Colonic mucosa (tissue), 4 donors: Measurements from ENCODE around the gene TBXA2R. TPM values are rescaled to one million over a fixed set of nuclear protein-coding genes. Genes with fewer than 3 reads are reported as not detected.

ENCODE experiments used
- DNase-seq: peaks from one replicate; pipeline ENCODE4 v3.0.0-alpha.2; 2020
- H3K27ac ChIP-seq: fragments of 200-600 bp; one replicate; pipeline ENCODE4 v1.8.0; 2021
- H3K27me3 ChIP-seq: fragments of 200-600 bp; one replicate; pipeline ENCODE4 v1.8.0; 2021
- H3K36me3 ChIP-seq: fragments of 200-600 bp; one replicate; pipeline ENCODE4 v1.8.0; 2021
- H3K4me1 ChIP-seq: fragments of 200-600 bp; one replicate; pipeline ENCODE4 v1.8.0; 2021; ENCODE audit warnings: mild to moderate bottlenecking
- H3K4me3 ChIP-seq: fragments of 200-600 bp; one replicate; pipeline ENCODE4 v1.8.0; 2021
- H3K9ac ChIP-seq, 2 donors: one replicate each; pipeline ENCODE4 v1.7.0; 2013; ENCODE audit warnings: control low read depth in 2 of 2, low read depth in 2 of 2, low read length in 2 of 2
- H3K9me3 ChIP-seq: fragments of 200-600 bp; one replicate; pipeline ENCODE4 v1.8.0; 2021
- intact Hi-C: fragments of 100-400 bp; cut with DNase I; formaldehyde crosslinking; loops from one replicate; pipeline ENCODE4 v1.14.1; 2022
- total RNA-seq, 2 donors: library from RNA; stranded (reverse); fragmentation: NEBNext Ultra II Directional in 1 of 2; extraction: Animal tissue kit (Norgen Biotek cat#: 25700) in 1 of 2; gene quantifications; one replicate each; pipeline ENCODE4 v1.2.1, GENCODE V29; 2021
- TF ChIP-seq, protein P1 (sequence below): fragments of 200-600 bp; IDR thresholded peaks from one replicate; pipeline ENCODE4 v1.8.0; 2022; ENCODE audit warnings: antibody characterized with exemption, mild to moderate bottlenecking
- donor health status: healthy.
- donor health status: DM: no; HTN: no; CAD: no.
- donor health status: DM: no; HTN: no; CAD: no.

The TBXA2R gene
- total RNA-seq, 2 donors from 2014 or later, result 1.5 to 1.7 TPM

DNA sequence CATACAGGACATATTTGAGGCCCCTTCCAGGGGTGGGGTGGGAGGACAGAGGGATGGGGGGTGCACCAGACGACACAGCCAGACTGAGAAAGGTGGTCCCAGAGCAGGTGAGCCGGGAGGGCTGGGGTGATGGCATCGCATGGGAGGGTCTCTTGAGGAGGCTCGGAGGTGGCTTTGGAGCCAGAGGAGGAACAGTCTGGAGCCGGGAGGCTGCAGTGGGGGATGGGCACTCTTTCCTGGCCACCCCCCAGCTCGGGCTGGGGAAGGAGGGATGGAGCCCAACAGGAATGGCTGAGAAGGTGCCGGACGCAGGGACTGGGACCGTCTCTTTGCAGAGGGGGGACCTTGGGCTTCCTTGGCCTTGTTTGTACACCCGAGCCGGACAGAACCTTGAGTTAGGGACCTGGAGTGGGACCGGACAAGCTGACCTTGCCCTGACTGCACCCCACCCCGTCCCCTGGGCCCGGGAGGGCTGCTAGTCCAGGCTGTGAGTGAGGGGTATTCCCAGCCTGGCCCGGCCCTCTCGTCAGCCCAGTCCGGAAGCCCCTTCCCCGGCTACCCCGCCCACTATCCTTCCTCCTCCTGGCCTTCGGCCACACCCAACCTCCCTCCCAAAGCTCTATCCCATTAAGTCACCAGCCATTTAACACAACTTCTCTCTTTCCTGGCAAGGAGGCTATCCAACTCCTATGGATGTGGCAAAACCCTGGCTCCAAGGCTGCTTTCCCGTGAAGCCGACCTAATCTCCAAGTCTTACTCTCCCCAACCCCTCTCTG is 816 bp upstream of the TBXA2R start:
- intact Hi-C loops, result no loop called here
- Histone ChIP-seq H3K9ac (peak overlapping the region in 1 of 2 donors; percentile 12), H3K4me3 (peak overlapping the region; percentile 29), H3K9me3 (no peaks in the 10 kb centered on the region), H3K27me3 (no peaks in the 10 kb centered on the region), H3K4me1 (peaks cover 18% of the 10 kb centered on the region), H3K27ac (peak overlapping the region; percentile 17), H3K36me3 (no peaks in the 10 kb centered on the region)
- peak; percentile 36 for DNase-seq
- TF ChIP-seq, protein P1, sequence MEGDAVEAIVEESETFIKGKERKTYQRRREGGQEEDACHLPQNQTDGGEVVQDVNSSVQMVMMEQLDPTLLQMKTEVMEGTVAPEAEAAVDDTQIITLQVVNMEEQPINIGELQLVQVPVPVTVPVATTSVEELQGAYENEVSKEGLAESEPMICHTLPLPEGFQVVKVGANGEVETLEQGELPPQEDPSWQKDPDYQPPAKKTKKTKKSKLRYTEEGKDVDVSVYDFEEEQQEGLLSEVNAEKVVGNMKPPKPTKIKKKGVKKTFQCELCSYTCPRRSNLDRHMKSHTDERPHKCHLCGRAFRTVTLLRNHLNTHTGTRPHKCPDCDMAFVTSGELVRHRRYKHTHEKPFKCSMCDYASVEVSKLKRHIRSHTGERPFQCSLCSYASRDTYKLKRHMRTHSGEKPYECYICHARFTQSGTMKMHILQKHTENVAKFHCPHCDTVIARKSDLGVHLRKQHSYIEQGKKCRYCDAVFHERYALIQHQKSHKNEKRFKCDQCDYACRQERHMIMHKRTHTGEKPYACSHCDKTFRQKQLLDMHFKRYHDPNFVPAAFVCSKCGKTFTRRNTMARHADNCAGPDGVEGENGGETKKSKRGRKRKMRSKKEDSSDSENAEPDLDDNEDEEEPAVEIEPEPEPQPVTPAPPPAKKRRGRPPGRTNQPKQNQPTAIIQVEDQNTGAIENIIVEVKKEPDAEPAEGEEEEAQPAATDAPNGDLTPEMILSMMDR, result no peak

DNA sequence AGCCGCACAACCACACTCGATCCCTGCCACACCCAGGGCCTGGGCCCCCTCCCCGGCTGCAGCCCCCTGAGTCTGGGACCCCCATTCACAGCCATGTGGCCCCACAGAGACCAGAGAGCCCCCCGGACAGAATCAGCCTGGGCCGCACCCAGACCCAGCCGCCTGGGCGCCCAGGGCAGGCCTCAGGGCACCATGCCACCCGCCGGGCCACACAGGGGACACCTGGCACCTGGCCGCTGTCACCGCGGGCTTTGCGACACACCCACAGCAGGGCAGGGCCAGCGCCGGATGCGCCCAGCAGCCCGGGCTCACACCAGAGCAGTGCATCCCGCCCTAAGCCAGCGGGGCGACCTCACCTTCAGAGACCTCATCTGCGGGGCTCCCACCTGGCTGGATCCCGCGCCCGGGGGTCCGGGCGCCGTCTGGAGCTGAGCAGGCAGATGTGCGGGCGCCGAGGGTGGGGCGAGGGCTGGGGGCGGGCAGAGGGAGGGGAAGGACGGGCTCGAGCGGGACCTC is 443 bp downstream of the TBXA2R start:
- peak overlapping the region; percentile 35 to 55 for H3K9ac ChIP-seq
- H3K4me3 ChIP-seq, result peak overlapping the region; percentile 29

GRCh38 chr19:3605770-3606169 is 905 bp downstream of the TBXA2R start:
- Histone ChIP-seq H3K36me3 (no peaks in the 10 kb centered on the region), H3K4me1 (peaks cover 18% of the 10 kb centered on the region), H3K9ac (peak overlapping the region; percentile 35 to 55), H3K27ac (no peak overlapping the region), H3K4me3 (peak overlapping the region; percentile 29), H3K27me3 (no peaks in the 10 kb centered on the region), H3K9me3 (no peaks in the 10 kb centered on the region)
- TF ChIP-seq, protein P1, result no peak
- DNase-seq, result no peak
- intact Hi-C loops, result no loop called here

More for the DNA sequence above, 443 bp downstream of the TBXA2R start:
- TF ChIP-seq, protein P1, result no peak
- Histone ChIP-seq H3K27ac (no peak overlapping the region), H3K36me3 (no peaks in the 10 kb centered on the region), H3K4me1 (peaks cover 18% of the 10 kb centered on the region), H3K9me3 (no peaks in the 10 kb centered on the region), H3K27me3 (no peaks in the 10 kb centered on the region)
- DNase-seq, result peak; percentile 79
- intact Hi-C loops, result no loop called here

DNA sequence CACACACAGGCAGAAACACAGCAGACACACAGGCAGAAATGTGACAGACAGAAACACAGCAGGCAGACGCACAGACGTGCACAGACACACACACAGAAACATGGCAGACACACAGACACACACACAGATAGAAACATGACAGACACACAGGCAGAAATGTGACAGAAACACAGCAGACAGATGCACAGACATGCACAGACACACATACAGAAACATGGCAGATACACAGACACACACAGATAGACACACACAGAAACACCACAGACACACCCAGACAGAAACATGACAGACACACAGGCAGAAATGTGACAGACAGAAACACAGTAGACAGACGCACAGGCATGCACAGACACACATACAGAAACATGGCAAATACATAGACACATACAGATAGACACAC is 1.3 kb downstream of the TBXA2R start:
- Histone ChIP-seq H3K9ac (peak overlapping the region in 1 of 2 donors; percentile 55), H3K36me3 (no peaks in the 10 kb centered on the region), H3K27ac (no peak overlapping the region), H3K27me3 (no peaks in the 10 kb centered on the region), H3K9me3 (no peaks in the 10 kb centered on the region), H3K4me1 (peaks cover 18% of the 10 kb centered on the region), H3K4me3 (no peak overlapping the region)
- TF ChIP-seq, protein P1, result no peak
- DNase-seq, result no peak
- intact Hi-C loops, result no loop called here

GRCh38 chr19:3604987-3605343 is 1.7 kb downstream of the TBXA2R start:
- intact Hi-C loops, result no loop called here
- H3K4me3 ChIP-seq, result no peak overlapping the region
- H3K27ac ChIP-seq, result no peak overlapping the region
- no peaks in the 10 kb centered on the region for H3K9me3 ChIP-seq
- DNase-seq, result no peak
- H3K9ac ChIP-seq, result no peak overlapping the region
- H3K36me3 ChIP-seq, result no peaks in the 10 kb centered on the region
- TF ChIP-seq, protein P1, result no peak
- H3K4me1 ChIP-seq, result peaks cover 18% of the 10 kb centered on the region
- H3K27me3 ChIP-seq, result no peaks in the 10 kb centered on the region
